NCI-H510A (cell line): ENCODE results near the gene OTUD7B.
A peak's percentile ranks its signal among the peaks of the same experiment; 100 is the strongest.
"Not testable (repeated sequence)": the region's sequence is repeated elsewhere in the genome, so short reads cannot be mapped to it uniquely, and the experiment has no call there.

Experiments
- DNase-seq: peaks from one replicate; lab custom pipeline; 2025; lab: John Stamatoyannopoulos, UW

Gene OTUD7B

GRCh38 chr1:150010393-150011115, at the start of gene OTUD7B:
Gene OTUD7B, minus strand, starts transcription at chr1:150010726. Its CDS starts 33,216 bp downstream, at chr1:149977510.
- peak; percentile 73 for DNase-seq

- DNase-seq, result no peak
Measured at GRCh38 chr1:150060260-150060659, 49.7 kb upstream of the OTUD7B start.

DNA sequence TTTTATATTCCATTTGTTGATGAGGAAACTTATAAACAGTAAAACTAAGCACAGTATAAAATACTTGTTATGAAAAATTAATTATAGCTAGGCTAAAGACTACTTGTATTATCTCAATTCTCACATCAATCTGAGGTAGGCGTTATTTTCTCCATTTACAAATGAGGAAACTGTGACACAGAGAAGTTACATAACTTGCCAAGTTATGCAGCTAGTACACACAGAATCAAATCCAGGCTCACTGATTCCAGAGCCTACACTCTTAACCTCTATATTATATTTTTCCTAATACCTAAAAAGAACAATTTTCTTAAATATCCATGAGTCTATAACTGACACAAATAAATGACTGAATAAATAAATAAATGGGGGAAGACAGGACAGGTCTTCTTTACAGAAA, 45.9 kb upstream of the OTUD7B start:
- no peak for DNase-seq

DNA sequence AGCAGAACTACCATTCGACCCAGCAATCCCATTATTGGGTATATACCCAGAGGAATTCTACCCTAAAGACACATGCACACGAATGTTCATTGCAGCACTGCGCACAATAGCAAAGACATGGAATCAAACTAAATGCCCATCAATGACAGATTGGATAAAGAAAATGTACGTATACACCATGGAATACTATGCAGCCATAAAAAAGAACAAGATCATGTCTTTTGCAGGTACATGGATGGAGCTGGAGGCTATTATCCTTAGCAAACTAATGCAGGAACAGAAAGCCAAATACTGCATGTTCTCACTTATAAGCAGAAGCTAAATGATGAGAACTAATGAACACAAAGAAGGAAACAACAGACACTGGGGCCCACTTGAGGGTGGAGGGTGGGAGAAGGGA, 45.0 kb upstream of the OTUD7B start:
- not testable (repeated sequence) for DNase-seq

DNA sequence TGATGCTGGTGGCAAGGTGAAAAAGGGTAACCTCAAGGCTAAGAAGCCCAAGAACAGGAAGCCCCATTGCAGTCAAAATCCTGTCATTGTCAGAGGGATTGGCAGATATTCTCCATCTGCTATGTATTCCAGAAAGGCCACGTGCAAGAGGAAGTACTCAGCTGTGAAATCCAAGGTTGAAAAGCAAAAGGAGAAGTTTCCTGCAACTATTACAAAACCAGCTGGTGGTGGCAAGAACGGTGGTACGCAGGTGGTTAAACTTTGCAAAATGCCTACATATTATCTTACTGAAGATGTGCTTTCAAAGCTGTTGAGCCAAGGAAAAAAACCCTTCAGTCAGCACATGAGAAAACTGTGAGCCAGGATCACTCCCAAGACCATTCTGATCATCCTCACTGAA, 43.4 kb upstream of the OTUD7B start:
- DNase-seq, result no peak

DNA sequence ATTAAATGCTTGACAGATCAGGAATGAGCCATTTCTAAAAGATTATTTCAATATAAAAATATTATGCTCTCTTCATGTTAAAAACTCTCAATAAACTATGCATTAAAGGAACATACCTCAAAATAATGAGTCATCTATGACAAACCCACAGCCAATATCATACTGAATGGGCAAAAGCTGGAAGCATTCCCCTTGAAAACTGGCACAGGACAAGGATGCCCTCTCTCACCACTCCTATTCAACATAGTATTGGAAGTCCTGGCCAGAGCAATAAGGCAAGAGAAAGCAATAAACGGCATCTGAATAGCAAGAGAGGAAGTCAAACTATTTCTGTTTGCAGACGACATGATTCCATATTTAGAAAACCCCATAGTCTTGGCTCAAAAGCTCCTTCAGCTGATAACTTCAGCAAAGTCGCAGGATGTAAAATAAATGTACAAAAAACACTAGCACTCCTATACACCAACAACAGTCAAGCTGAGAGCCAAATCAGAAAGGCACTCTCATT, 41.4 kb upstream of the OTUD7B start:
- DNase-seq, result not testable (repeated sequence)

DNA sequence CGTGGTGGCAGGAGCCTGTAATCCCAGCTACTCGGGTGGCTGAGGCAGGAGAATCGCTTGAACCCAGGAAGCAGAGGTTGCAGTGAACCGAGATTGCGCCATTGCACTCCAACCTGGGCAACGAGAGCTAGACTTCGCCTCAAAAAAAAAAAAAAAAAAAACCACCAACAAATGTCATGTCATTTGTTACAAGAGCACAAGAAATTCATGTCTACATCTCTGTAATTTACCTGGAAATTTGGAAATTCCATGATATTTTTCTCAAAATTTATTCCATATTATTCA, 40.5 kb upstream of the OTUD7B start:
- DNase-seq, result no peak

DNA sequence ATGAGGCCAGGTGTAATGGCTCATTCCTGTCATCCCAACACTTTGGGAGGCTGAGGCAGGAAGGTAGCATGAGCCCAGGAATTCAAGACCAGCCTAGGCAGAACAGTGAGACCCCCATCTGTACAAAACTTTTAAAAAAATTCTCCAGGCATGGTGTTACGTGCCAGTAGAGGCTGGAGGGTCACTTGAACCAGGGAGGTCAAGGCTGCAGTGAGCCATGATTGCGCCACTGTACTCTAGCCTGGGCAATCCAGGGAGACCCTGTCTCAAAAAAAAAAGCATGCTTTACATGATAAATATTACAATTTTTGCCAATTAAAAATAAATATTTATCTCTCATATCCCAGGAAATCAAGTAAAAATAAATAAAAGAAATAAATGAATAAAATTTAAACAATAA, 39.4 kb upstream of the OTUD7B start:
- no peak for DNase-seq

- DNase-seq, result no peak
Measured at GRCh38 chr1:150034336-150034735, 23.8 kb upstream of the OTUD7B start.

- no peak for DNase-seq
Measured at GRCh38 chr1:150028322-150028721, 17.8 kb upstream of the OTUD7B start.

DNA sequence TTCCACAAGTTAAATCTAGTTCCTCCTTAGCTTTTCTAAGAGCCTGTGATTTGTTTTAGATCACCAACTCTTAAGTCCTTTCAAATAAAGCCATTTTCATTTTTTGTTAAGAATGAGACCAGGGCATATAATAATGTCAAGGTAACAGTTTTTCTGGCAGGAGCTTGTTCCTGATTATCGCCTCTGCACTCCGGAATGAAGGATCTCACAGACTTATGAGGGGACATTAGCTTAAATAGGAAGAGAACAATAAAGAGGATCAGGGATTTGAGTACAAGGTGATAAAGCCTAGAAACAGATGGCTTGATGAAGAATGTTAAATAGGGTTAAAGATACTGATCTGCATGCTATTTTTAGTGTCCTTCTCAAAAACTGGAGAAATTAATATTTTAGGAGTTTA, 13.6 kb upstream of the OTUD7B start:
- no peak for DNase-seq

- peak; percentile 31 for DNase-seq
Measured at GRCh38 chr1:150022357-150022756, 11.8 kb upstream of the OTUD7B start.

- DNase-seq, result no peak
Measured at GRCh38 chr1:150021191-150021694, 10.7 kb upstream of the OTUD7B start.

DNA sequence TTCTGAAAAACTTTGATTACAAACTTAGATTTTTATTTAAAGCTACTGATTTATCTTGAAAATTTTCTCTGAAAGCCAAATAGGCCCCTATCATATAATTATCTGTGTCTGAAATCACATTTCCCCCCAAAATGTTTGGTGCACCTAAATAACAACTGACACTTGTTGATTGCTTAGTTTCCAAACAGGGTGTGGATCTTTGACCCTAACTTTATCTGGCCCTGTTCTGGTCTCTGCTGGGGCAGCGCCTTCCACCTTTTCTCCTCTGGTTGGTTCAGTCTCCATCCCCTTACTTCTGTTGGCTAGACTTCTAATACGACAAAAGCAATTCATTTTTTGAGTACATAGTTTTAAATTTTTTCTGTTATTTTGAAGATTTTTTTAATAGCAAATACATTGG, 10.2 kb upstream of the OTUD7B start:
- DNase-seq, result no peak

DNA sequence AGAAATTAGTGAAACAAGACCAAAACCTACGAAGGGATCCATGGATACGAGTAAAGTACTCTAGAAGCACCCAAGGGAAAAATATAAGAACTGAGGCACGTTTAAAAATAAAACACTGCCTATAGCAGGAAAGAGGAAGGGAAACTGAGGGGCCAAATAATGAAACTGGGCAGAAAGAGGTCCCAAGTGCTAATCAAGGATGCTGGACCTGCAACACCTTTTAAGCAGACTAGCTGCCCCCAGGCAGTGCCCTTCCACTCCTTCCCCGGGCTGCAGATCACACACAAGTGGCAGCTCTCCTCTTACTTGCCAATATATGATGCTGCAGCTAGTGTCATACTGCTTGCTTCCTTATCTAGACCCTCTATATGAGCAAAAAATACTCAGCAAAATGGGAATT, 7.6 kb upstream of the OTUD7B start:
- no peak for DNase-seq

DNA sequence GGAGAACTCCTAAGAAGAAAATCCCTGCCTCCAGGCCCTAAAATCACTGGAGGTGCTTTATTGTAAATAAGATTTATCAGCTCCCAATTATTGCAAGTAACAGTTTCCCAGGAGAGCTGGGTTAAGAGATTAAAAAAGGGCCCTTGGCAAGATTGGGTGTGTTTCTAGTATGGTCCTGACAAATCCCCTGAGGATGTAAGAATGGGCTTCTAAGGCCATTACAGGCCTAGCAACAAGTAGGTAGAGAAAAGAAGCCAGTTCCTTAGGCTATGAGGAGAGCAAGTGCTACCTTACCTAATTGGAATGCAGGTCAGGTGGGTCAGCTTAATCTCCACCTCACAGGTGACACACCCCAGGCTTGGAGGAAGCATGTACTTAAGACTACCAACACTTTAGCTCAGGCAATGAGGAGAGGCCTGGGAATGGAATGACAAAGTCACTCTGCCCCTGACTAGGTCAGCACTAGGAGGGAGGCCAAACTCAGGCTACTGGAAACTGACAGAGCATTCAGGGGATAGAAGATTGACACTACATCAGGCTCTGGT, 6.8 kb upstream of the OTUD7B start:
- DNase-seq, result no peak

DNA sequence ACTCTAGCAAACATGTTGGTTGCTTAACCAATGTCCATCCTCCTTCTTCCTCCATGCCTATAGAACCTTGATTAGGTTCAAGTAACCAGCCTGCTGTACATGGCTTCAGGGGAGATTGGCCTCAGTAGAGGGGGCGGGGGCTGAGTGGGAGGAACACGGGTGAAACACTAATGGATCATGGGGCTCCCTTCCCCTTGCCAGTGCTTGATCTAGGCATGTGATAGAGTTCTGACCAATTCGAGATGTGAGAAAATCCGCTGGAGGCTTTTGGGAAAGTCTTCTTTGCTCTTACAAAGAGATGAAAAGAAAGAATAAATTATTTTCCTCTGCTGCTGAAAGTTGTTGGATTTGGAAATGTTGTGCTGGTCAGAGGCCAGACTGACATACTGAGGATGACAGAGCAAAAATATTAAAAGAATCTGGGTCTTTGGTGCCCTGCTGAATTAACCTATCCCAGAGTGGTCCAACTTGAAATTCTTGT, 5.2 kb upstream of the OTUD7B start:
- DNase-seq, result no peak

DNA sequence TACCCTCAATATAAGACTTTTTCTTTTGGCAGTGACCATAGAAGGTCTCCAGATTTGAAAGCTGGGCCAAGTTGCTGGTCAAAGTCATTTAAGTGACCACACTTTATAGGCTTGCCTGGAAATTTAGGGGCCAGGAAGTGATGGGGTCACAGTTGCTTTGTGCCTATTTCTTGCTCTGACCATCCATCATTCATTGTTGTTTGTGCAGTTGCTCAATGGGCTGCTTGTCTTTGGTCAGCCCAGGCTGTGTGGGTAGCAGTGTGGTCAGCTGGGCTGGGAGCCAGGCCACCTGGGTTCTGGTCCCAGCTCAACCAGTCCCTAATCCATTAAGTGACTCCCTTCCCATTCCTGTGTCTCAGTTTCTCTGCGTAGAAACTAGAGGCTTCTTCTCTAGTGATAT, 2.1 kb upstream of the OTUD7B start:
- no peak for DNase-seq

DNA sequence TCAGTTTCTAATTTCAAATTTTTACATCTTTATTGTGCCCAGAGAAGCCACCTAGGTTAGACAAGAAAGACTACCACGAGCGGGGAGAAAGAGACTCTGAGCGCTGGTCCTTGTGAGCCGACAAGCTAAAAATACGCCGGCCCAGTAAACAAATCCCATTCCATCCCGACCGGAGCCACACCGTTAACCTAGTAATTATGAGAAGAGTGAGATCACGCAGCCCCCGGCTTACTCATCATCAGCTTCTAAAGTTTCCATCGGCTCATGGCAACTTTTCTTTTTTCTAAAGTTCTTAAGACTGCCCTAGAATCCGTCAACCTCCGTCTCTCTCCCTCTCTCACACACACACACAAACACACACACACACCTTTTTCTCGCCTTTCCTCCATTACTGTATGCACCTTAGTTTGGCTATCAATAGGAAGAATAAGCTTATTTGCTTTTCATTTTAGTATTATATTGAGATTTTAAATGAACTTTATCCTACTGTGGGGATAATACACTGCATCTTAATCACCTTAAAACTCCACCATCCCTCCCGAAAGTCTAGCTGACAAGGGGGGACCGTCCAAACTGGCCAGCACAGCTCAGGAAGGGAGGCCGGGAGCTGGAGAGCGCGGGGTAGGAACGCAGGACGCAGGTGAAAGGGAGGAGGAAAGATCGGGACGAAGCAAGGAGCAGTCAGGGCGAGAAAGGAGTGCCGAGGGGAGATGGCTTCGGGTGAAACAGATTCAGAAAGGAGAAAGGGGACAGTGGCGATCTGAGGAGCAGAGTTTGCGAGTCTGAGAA, 728 bp downstream of the OTUD7B start:
- no peak for DNase-seq

- no peak for DNase-seq
Measured at GRCh38 chr1:150008699-150009098, 1.8 kb downstream of the OTUD7B start.

DNA sequence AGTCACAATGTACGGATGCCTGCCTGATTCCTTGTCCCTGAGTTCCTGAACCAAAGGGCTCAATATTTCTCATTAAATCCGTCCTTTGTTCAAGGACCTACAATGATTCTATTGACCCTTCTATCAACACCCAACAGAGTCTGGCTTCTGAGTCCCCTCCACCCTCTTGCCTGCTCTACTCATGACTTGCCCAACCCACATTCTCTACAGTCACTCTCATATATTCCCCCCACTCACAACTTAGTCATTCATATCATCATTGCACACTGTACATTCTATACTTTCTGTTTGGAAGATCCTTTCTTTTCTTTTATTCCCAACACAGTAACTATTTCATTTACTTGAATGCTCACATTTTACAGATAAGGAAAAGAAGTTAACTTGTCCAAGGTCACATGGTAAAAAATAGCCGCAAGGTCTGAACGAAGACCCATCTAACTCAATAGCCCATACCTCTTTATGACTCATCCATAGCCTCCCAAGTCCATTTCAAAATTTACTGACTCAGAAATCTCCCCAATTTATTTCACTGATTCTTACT, 3.6 kb downstream of the OTUD7B start:
- no peak for DNase-seq

GRCh38 chr1:150005606-150006005, 4.9 kb downstream of the OTUD7B start:
- DNase-seq, result no peak

GRCh38 chr1:150003801-150004200, 6.7 kb downstream of the OTUD7B start:
- DNase-seq, result no peak
